Pancreas (tissue), 10 donors: Measurements from ENCODE around the gene F13B. TPM values are rescaled to one million over a fixed set of nuclear protein-coding genes. Genes with fewer than 3 reads are reported as not detected.

Experiments
- ATAC-seq, 4 donors: fragments of 200-7000 bp; cut with Tn5 transposase; one replicate each; pipeline versions ENCODE4 v1.8.0 to v1.9.1; 2020; ENCODE audit warnings: mild to moderate bottlenecking in 4 of 4, moderate library complexity in 4 of 4
- DNase-seq, 6 donors: peaks; one replicate each; pipeline ENCODE4 v3.0.0-alpha.2; 2020
- FAIRE-seq: peaks from 2 replicates; lab custom pipeline; 2012; peaks lifted over from hg19 to GRCh38; lab: Jason Lieb, UNC
- H3K27ac ChIP-seq, 4 donors: fragments of 200-600 bp; sonication (generic); 1 replicate in 3 of 4; 2 replicates in 1 of 4; pipeline versions ENCODE4 v1.5.0 to v1.8.0; 2020
- H3K27me3 ChIP-seq, 4 donors: fragments of 200-600 bp; one replicate each; pipeline ENCODE4 v1.8.0; 2021
- H3K36me3 ChIP-seq, 3 donors: fragments of 200-600 bp; sonication (generic) in 1 of 3; one replicate each; pipeline versions ENCODE4 v1.5.0 to v1.8.0; 2020 to 2021
- H3K4me1 ChIP-seq, 3 donors: fragments of 200-600 bp; one replicate each; pipeline ENCODE4 v1.8.0; 2021
- H3K4me3 ChIP-seq, 4 donors: fragments of 200-600 bp; sonication (generic) in 2 of 4; one replicate each; pipeline versions ENCODE4 v1.5.0 to v1.8.0; 2020 to 2021
- H3K9me3 ChIP-seq, 4 donors: fragments of 200-600 bp; one replicate each; pipeline ENCODE4 v1.8.0; 2021
- WGBS, 2 donors: extraction: QIAGEN DNeasy Blood & Tissue Kit; methylation state at CpG; one replicate each; pipeline ENCODE4 v1.1.7; 2013; 5-methylcytosine and 5-hydroxymethylcytosine counted together
- intact Hi-C, 3 donors: fragments of 100-400 bp; cut with DNase I; formaldehyde crosslinking; loops; one replicate each; pipeline versions ENCODE4 v1.11.1 to v1.14.2; 2022
- polyA plus RNA-seq, 2 donors: library from polyadenylated mRNA; stranded (reverse); fragments of 200-250 nt; gene quantifications; one replicate each; pipeline ENCODE4 v1.2.3, GENCODE V29; 2013
- total RNA-seq, 6 donors: library from RNA; stranded (reverse); fragmentation: NEBNext Ultra II Directional in 4 of 6; extraction: Animal tissue kit (Norgen Biotek cat#: 25700) in 4 of 6; gene quantifications; one replicate each; pipeline versions ENCODE4 v1.2.1 to v1.2.4, GENCODE V29; 2021 to 2023
- TF ChIP-seq, protein P1 (sequence below), 4 donors: fragments of 200-600 bp; sonication (generic) in 3 of 4; IDR thresholded peaks; one replicate each; pipeline versions ENCODE4 v1.5.0 to v1.8.0; 2021; ENCODE audit warnings: antibody characterized with exemption in 4 of 4
- donor health status: healthy with polysubstance abuse.
- donor health status: DM: no; HTN: no; CAD: no; lungs with moderate emphysema.
- donor health status: DM: no; HTN: no; CAD: no.
- donor health status: control.
- donor health status: control.
- donor health status: Bipolar disorder and iron deficiency.
- donor health status: DM: yes; HTN: yes; CAD: no.
- donor health status: DM: no; HTN: no; CAD: no.
- donor health status: DM: no; HTN: no; CAD: no.
- donor health status: DM: yes; HTN: yes; CAD: no.

The F13B gene, protein sequence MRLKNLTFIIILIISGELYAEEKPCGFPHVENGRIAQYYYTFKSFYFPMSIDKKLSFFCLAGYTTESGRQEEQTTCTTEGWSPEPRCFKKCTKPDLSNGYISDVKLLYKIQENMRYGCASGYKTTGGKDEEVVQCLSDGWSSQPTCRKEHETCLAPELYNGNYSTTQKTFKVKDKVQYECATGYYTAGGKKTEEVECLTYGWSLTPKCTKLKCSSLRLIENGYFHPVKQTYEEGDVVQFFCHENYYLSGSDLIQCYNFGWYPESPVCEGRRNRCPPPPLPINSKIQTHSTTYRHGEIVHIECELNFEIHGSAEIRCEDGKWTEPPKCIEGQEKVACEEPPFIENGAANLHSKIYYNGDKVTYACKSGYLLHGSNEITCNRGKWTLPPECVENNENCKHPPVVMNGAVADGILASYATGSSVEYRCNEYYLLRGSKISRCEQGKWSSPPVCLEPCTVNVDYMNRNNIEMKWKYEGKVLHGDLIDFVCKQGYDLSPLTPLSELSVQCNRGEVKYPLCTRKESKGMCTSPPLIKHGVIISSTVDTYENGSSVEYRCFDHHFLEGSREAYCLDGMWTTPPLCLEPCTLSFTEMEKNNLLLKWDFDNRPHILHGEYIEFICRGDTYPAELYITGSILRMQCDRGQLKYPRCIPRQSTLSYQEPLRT
- total RNA-seq (not detected), polyA plus RNA-seq (not detected)

DNA sequence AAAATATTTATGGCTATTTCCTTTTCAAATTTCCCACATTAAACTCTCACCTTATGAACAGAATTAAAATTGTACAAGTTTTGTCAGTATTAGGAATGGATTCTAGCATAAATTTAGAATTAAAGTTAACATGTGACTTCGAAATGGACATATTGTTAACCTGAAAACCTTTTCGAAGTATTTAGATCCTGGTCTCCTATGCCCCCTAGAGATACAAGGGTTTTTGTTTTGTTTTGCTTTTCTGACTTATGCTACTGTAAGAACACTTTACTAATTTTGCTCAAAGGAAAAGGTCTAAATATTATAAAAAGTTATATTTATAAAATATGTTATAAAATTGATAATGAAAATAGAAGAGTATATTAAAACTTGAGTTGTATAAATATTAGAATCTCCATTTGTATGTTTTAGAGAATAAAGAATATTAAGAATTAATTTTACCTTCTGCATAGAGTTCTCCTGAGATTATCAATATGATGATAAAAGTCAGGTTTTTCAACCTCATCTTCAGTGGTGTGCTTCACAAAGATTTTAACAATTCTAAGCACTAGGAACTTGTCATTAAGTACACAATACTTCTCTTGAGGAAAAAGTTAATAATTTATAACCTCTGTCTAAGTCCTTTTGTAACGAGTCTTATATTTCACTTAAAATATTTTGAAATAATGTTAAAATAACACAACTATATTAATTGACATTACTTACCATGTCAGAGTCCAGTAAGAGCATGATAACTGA is at the start of gene F13B:
Gene F13B, minus strand, starts transcription at position 542 of the 738 bp plus-strand sequence. Its CDS starts 37 bp downstream, at position 505.
- no peak for ATAC-seq
- no peaks in the 10 kb centered on the region for H3K27me3 ChIP-seq
- H3K4me3 ChIP-seq, result no peak within 1 kb of the TSS
- FAIRE-seq, result peak; percentile 51
- no peaks in the 10 kb centered on the region for H3K9me3 ChIP-seq
- DNase-seq, result no peak
- no peak within 1 kb of the TSS for H3K27ac ChIP-seq
- H3K4me1 ChIP-seq, result no peaks in the 10 kb centered on the region
- 42 to 52% methylated on average over 3 of the region's 3 CpGs for WGBS, 2 donors
- intact Hi-C loops, result no loop called here
- H3K36me3 ChIP-seq, result no peaks in the 10 kb centered on the region
- TF ChIP-seq, protein P1, sequence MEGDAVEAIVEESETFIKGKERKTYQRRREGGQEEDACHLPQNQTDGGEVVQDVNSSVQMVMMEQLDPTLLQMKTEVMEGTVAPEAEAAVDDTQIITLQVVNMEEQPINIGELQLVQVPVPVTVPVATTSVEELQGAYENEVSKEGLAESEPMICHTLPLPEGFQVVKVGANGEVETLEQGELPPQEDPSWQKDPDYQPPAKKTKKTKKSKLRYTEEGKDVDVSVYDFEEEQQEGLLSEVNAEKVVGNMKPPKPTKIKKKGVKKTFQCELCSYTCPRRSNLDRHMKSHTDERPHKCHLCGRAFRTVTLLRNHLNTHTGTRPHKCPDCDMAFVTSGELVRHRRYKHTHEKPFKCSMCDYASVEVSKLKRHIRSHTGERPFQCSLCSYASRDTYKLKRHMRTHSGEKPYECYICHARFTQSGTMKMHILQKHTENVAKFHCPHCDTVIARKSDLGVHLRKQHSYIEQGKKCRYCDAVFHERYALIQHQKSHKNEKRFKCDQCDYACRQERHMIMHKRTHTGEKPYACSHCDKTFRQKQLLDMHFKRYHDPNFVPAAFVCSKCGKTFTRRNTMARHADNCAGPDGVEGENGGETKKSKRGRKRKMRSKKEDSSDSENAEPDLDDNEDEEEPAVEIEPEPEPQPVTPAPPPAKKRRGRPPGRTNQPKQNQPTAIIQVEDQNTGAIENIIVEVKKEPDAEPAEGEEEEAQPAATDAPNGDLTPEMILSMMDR (IDR thresholded peaks at IDR 0.05), result no peak

DNA sequence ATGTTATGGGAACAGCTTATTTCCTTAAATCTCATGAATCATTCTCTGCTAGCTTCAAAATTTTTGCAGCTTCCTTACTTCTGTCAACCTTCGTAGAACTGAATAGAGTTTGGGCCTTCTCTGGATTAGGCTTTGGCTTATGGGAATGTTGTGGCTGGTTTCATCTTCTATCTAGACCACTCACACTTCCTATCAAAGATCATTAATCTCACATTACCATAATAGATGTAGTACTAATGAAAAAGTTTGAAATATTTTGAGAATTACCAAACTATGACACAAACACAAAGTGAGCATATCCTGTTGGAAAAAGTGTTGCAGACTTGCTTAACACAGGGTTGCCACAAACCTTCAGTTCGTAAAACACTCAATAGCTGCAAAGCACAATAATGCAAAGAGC is 49.1 kb upstream of the F13B start:
- no peaks in the 10 kb centered on the region for H3K9me3 ChIP-seq
- 98 to 99% methylated on average over 2 of the region's 2 CpGs for WGBS, 2 donors
- no peak overlapping the region for H3K4me3 ChIP-seq
- DNase-seq, result no peak
- ATAC-seq, result no peak
- no peaks in the 10 kb centered on the region for H3K27me3 ChIP-seq
- no peak for FAIRE-seq
- intact Hi-C loops, result no loop called here
- TF ChIP-seq, protein P1 (IDR thresholded peaks at IDR 0.05), result no peak
- H3K27ac ChIP-seq, result no peak overlapping the region
- no peaks in the 10 kb centered on the region for H3K4me1 ChIP-seq
- no peaks in the 10 kb centered on the region for H3K36me3 ChIP-seq

DNA sequence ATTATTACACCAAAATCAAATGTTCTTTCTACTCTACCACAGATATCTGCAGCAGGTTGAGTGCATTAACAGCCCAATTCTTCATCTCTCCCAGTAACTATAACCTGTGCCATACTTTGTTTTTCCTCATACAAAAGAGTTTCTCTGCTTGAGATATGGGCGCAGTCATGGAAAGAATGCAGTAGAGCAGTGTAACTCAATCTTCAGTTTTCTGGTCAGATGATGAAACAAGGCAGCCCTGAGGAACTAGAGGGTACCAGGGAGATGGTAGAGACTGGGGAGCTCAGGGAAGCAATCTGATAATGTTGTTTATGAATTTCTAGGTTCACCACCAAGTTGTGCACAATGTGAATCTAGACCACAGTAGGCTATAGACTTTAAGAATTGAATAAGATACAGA is 39.8 kb upstream of the F13B start:
- Histone ChIP-seq H3K27ac (no peak overlapping the region), H3K36me3 (no peaks in the 10 kb centered on the region), H3K4me1 (no peaks in the 10 kb centered on the region), H3K27me3 (no peaks in the 10 kb centered on the region), H3K9me3 (no peaks in the 10 kb centered on the region), H3K4me3 (no peak overlapping the region)
- WGBS, 2 donors, result 96 to 100% methylated on average over 1 of the region's 1 CpG
- TF ChIP-seq, protein P1 (IDR thresholded peaks at IDR 0.05), result no peak
- intact Hi-C loops, result no loop called here
- FAIRE-seq (no peak), DNase-seq (no peak), ATAC-seq (no peak)

DNA sequence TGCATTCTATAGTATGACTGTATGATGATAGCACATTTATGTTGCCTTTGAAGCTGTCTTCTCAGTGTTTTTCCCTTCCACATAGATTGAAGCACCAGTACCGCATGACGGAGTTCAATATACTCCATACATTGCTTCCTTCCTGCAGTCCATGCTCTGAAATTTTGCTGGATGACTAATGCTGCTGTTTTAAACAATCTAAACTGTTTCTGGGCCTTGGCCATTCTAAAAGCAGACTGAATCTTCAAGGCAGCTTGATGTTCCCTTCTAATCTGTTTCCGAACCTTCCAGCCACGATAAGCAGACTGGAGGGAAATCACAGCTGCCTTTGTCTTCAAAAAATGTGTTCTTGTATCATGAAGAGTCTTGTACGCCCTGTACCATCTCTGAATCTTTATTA is 36.2 kb upstream of the F13B start:
- ATAC-seq (no peak), DNase-seq (no peak), FAIRE-seq (no peak)
- intact Hi-C loops, result no loop called here
- Histone ChIP-seq H3K36me3 (no peaks in the 10 kb centered on the region), H3K4me1 (no peaks in the 10 kb centered on the region), H3K4me3 (no peak overlapping the region), H3K27me3 (no peaks in the 10 kb centered on the region), H3K27ac (no peak overlapping the region), H3K9me3 (no peaks in the 10 kb centered on the region)
- TF ChIP-seq, protein P1 (IDR thresholded peaks at IDR 0.05), result no peak
- WGBS, 2 donors, result 95 to 98% methylated on average over 5 of the region's 5 CpGs
